ENCODE data around the gene MORN1.
A peak's percentile ranks its signal among the peaks of the same experiment; 100 is the strongest.

Gene MORN1

GRCh38 chr1:2287649-2288048, 103.7 kb downstream of the MORN1 start:
- Histone ChIP-seq H3K4me3 (ENCODE audit: insufficient read depth, low read depth, low read length, poor library complexity, severe bottlenecking) (no peak overlapping the region), H3K27ac (ENCODE audit: insufficient read depth, low read length, poor library complexity, severe bottlenecking) (no peak overlapping the region), H3K36me3 (ENCODE audit: control insufficient read depth, insufficient read depth, low read length) (peaks cover under 1% of the 10 kb centered on the region), H3K27me3 (replicated peaks; ENCODE audit: control insufficient read depth, insufficient read depth, low read length, poor library complexity, severe bottlenecking) (no peaks in the 10 kb centered on the region), H3K9me3 (ENCODE audit: control insufficient read depth, low read length) (no peaks in the 10 kb centered on the region), H3K4me1 (ENCODE audit: control insufficient read depth, insufficient read depth, low read length, poor library complexity, severe bottlenecking) (peaks cover 45% of the 10 kb centered on the region)
- DNase-seq, result no peak

GRCh38 chr1:2286923-2287322, 104.4 kb downstream of the MORN1 start:
- Histone ChIP-seq H3K36me3 (ENCODE audit: control insufficient read depth, insufficient read depth, low read length) (peaks cover 5% of the 10 kb centered on the region), H3K4me3 (ENCODE audit: insufficient read depth, low read depth, low read length, poor library complexity, severe bottlenecking) (no peak overlapping the region), H3K4me1 (ENCODE audit: control insufficient read depth, insufficient read depth, low read length, poor library complexity, severe bottlenecking) (peaks cover 38% of the 10 kb centered on the region), H3K27ac (ENCODE audit: insufficient read depth, low read length, poor library complexity, severe bottlenecking) (no peak overlapping the region), H3K27me3 (replicated peaks; ENCODE audit: control insufficient read depth, insufficient read depth, low read length, poor library complexity, severe bottlenecking) (no peaks in the 10 kb centered on the region), H3K9me3 (ENCODE audit: control insufficient read depth, low read length) (no peaks in the 10 kb centered on the region)
- DNase-seq, result no peak

GRCh38 chr1:2284932-2285331, 106.4 kb downstream of the MORN1 start:
- peaks cover 5% of the 10 kb centered on the region for H3K36me3 ChIP-seq (ENCODE audit: control insufficient read depth, insufficient read depth, low read length)
- H3K4me3 ChIP-seq (ENCODE audit: insufficient read depth, low read depth, low read length, poor library complexity, severe bottlenecking), result no peak overlapping the region
- H3K9me3 ChIP-seq (ENCODE audit: control insufficient read depth, low read length), result no peaks in the 10 kb centered on the region
- H3K27me3 ChIP-seq (replicated peaks; ENCODE audit: control insufficient read depth, insufficient read depth, low read length, poor library complexity, severe bottlenecking), result no peaks in the 10 kb centered on the region
- no peak overlapping the region for H3K27ac ChIP-seq (ENCODE audit: insufficient read depth, low read length, poor library complexity, severe bottlenecking)
- DNase-seq, result no peak
- H3K4me1 ChIP-seq (ENCODE audit: control insufficient read depth, insufficient read depth, low read length, poor library complexity, severe bottlenecking), result peaks cover 22% of the 10 kb centered on the region

GRCh38 chr1:2283991-2284895, 107.1 kb downstream of the MORN1 start:
- DNase-seq, result no peak
- no peaks in the 10 kb centered on the region for H3K9me3 ChIP-seq (ENCODE audit: control insufficient read depth, low read length)
- H3K4me1 ChIP-seq (ENCODE audit: control insufficient read depth, insufficient read depth, low read length, poor library complexity, severe bottlenecking), result peaks cover 17% of the 10 kb centered on the region
- peaks cover 5% of the 10 kb centered on the region for H3K36me3 ChIP-seq (ENCODE audit: control insufficient read depth, insufficient read depth, low read length)
- no peaks in the 10 kb centered on the region for H3K27me3 ChIP-seq (replicated peaks; ENCODE audit: control insufficient read depth, insufficient read depth, low read length, poor library complexity, severe bottlenecking)
- no peak overlapping the region for H3K4me3 ChIP-seq (ENCODE audit: insufficient read depth, low read depth, low read length, poor library complexity, severe bottlenecking)
- H3K27ac ChIP-seq (ENCODE audit: insufficient read depth, low read length, poor library complexity, severe bottlenecking), result no peak overlapping the region

- Histone ChIP-seq H3K9me3 (ENCODE audit: control insufficient read depth, low read length) (no peaks in the 10 kb centered on the region), H3K27me3 (replicated peaks; ENCODE audit: control insufficient read depth, insufficient read depth, low read length, poor library complexity, severe bottlenecking) (no peaks in the 10 kb centered on the region), H3K4me3 (ENCODE audit: insufficient read depth, low read depth, low read length, poor library complexity, severe bottlenecking) (no peak overlapping the region), H3K4me1 (ENCODE audit: control insufficient read depth, insufficient read depth, low read length, poor library complexity, severe bottlenecking) (peaks cover 14% of the 10 kb centered on the region), H3K27ac (ENCODE audit: insufficient read depth, low read length, poor library complexity, severe bottlenecking) (no peak overlapping the region), H3K36me3 (ENCODE audit: control insufficient read depth, insufficient read depth, low read length) (peaks cover 5% of the 10 kb centered on the region)
- no peak for DNase-seq
These were observed 107.9 kb downstream of the MORN1 start for GRCh38 chr1:2283371-2283990.

GRCh38 chr1:2282556-2283270, 108.6 kb downstream of the MORN1 start:
- Histone ChIP-seq H3K4me1 (ENCODE audit: control insufficient read depth, insufficient read depth, low read length, poor library complexity, severe bottlenecking) (peaks cover 16% of the 10 kb centered on the region), H3K27me3 (replicated peaks; ENCODE audit: control insufficient read depth, insufficient read depth, low read length, poor library complexity, severe bottlenecking) (no peaks in the 10 kb centered on the region), H3K36me3 (ENCODE audit: control insufficient read depth, insufficient read depth, low read length) (peaks cover 7% of the 10 kb centered on the region), H3K27ac (ENCODE audit: insufficient read depth, low read length, poor library complexity, severe bottlenecking) (no peak overlapping the region), H3K9me3 (ENCODE audit: control insufficient read depth, low read length) (no peaks in the 10 kb centered on the region), H3K4me3 (ENCODE audit: insufficient read depth, low read depth, low read length, poor library complexity, severe bottlenecking) (no peak overlapping the region)
- DNase-seq, result no peak

- no peak for DNase-seq
- Histone ChIP-seq H3K9me3 (ENCODE audit: control insufficient read depth, low read length) (no peaks in the 10 kb centered on the region), H3K36me3 (ENCODE audit: control insufficient read depth, insufficient read depth, low read length) (peaks cover 13% of the 10 kb centered on the region), H3K4me3 (ENCODE audit: insufficient read depth, low read depth, low read length, poor library complexity, severe bottlenecking) (no peak overlapping the region), H3K4me1 (ENCODE audit: control insufficient read depth, insufficient read depth, low read length, poor library complexity, severe bottlenecking) (peaks cover 26% of the 10 kb centered on the region), H3K27ac (ENCODE audit: insufficient read depth, low read length, poor library complexity, severe bottlenecking) (peak overlapping the region; percentile 18), H3K27me3 (replicated peaks; ENCODE audit: control insufficient read depth, insufficient read depth, low read length, poor library complexity, severe bottlenecking) (no peaks in the 10 kb centered on the region)
These were observed 111.5 kb downstream of the MORN1 start for GRCh38 chr1:2279817-2280216.

GRCh38 chr1:2279210-2279639, 112.1 kb downstream of the MORN1 start:
- H3K27ac ChIP-seq (ENCODE audit: insufficient read depth, low read length, poor library complexity, severe bottlenecking), result peak overlapping the region; percentile 18
- no peak overlapping the region for H3K4me3 ChIP-seq (ENCODE audit: insufficient read depth, low read depth, low read length, poor library complexity, severe bottlenecking)
- DNase-seq, result no peak
- no peaks in the 10 kb centered on the region for H3K27me3 ChIP-seq (replicated peaks; ENCODE audit: control insufficient read depth, insufficient read depth, low read length, poor library complexity, severe bottlenecking)
- no peaks in the 10 kb centered on the region for H3K9me3 ChIP-seq (ENCODE audit: control insufficient read depth, low read length)
- peaks cover 32% of the 10 kb centered on the region for H3K4me1 ChIP-seq (ENCODE audit: control insufficient read depth, insufficient read depth, low read length, poor library complexity, severe bottlenecking)
- H3K36me3 ChIP-seq (ENCODE audit: control insufficient read depth, insufficient read depth, low read length), result peaks cover 13% of the 10 kb centered on the region

GRCh38 chr1:2278591-2279209, 112.7 kb downstream of the MORN1 start:
- H3K9me3 ChIP-seq (ENCODE audit: control insufficient read depth, low read length), result no peaks in the 10 kb centered on the region
- no peaks in the 10 kb centered on the region for H3K27me3 ChIP-seq (replicated peaks; ENCODE audit: control insufficient read depth, insufficient read depth, low read length, poor library complexity, severe bottlenecking)
- H3K4me3 ChIP-seq (ENCODE audit: insufficient read depth, low read depth, low read length, poor library complexity, severe bottlenecking), result no peak overlapping the region
- H3K27ac ChIP-seq (ENCODE audit: insufficient read depth, low read length, poor library complexity, severe bottlenecking), result no peak overlapping the region
- peaks cover 13% of the 10 kb centered on the region for H3K36me3 ChIP-seq (ENCODE audit: control insufficient read depth, insufficient read depth, low read length)
- DNase-seq, result no peak
- peaks cover 35% of the 10 kb centered on the region for H3K4me1 ChIP-seq (ENCODE audit: control insufficient read depth, insufficient read depth, low read length, poor library complexity, severe bottlenecking)

Data from effector memory CD4-positive, alpha-beta T cell (primary cell).